Psoas muscle (tissue), 8 donors: ENCODE results near the gene STAC3. TPM values are rescaled to one million over a fixed set of nuclear protein-coding genes. Genes with fewer than 3 reads are reported as not detected.
A peak's percentile ranks its signal among the peaks of the same experiment; 100 is the strongest.

Experiments used
- ATAC-seq, 4 donors: fragments of 200-7000 bp; cut with Tn5 transposase; one replicate each; pipeline ENCODE4 v1.9.1; 2020; ENCODE audit warnings: moderate library complexity in 3 of 4, mild to moderate bottlenecking in 2 of 4
- DNase-seq, 2 donors: peaks; one replicate each; pipeline ENCODE4 v3.0.0-alpha.2; 2020
- H3K27ac ChIP-seq: fragments of 200-600 bp; one replicate; pipeline ENCODE4 v1.8.0; 2022
- H3K27me3 ChIP-seq, 3 donors: fragments of 200-600 bp in 1 of 3; one replicate each; pipeline versions ENCODE4 v1.6.1 to v1.8.0; 2013 to 2022; ENCODE audit warnings: low read length in 2 of 3, mild to moderate bottlenecking in 2 of 3, moderate library complexity in 1 of 3; ENCODE audit not compliant: insufficient read depth in 3 of 3
- H3K36me3 ChIP-seq, 2 donors: fragments of 200-600 bp in 1 of 2; one replicate each; pipeline versions ENCODE4 v1.6.1 to v1.8.0; 2013 to 2022; ENCODE audit warnings: low read depth in 1 of 2, mild to moderate bottlenecking in 1 of 2, moderate library complexity in 1 of 2; ENCODE audit not compliant: insufficient read depth in 1 of 2
- H3K4me1 ChIP-seq: fragments of 200-600 bp; one replicate; pipeline ENCODE4 v1.8.0; 2022
- H3K4me3 ChIP-seq: fragments of 200-600 bp; one replicate; pipeline ENCODE4 v1.8.0; 2022; ENCODE audit warnings: mild to moderate bottlenecking
- H3K9me3 ChIP-seq: fragments of 200-600 bp; one replicate; pipeline ENCODE4 v1.8.0; 2022
- WGBS, 3 donors: extraction: QIAGEN DNeasy Blood & Tissue Kit; methylation state at CpG; one replicate each; pipeline versions ENCODE4 v1.1.6 to v1.1.7; 2013; 5-methylcytosine and 5-hydroxymethylcytosine counted together
- intact Hi-C, 2 donors: fragments of 100-400 bp; cut with DNase I; formaldehyde crosslinking; loops; one replicate each; pipeline versions ENCODE4 v1.11.0 to v1.14.2; 2022
- polyA plus RNA-seq, 3 donors: library from polyadenylated mRNA; stranded (reverse); fragments of 200-250 nt; gene quantifications; one replicate each; pipeline ENCODE4 v1.2.3, GENCODE V29; 2013
- total RNA-seq, 4 donors: library from RNA; stranded (reverse); fragmentation: NEBNext Ultra II Directional in 2 of 4; extraction: Animal tissue kit (Norgen Biotek cat#: 25700) in 2 of 4; gene quantifications; one replicate each; pipeline versions ENCODE4 v1.2.1 to v1.2.4, GENCODE V29; 2021 to 2023
- TF ChIP-seq, protein P1 (sequence below): fragments of 200-600 bp; IDR thresholded peaks from one replicate; pipeline ENCODE4 v1.8.0; 2022; ENCODE audit warnings: antibody characterized with exemption
- donor health status: healthy with polysubstance abuse.
- donor health status: DM: no; HTN: no; CAD: no; lungs with moderate emphysema.
- donor health status: Bipolar disorder and iron deficiency.
- donor health status: healthy.
- donor health status: DM: yes; HTN: yes; CAD: no.
- donor health status: DM: no; HTN: no; CAD: no.
- donor health status: DM: no; HTN: no; CAD: no.
- donor health status: DM: yes; HTN: yes; CAD: no.

Gene STAC3
- total and polyA plus RNA-seq, 7 donors, result 98.2 to 1,676 (median 868) TPM

- Histone ChIP-seq H3K27me3 (peaks cover 0 to 55% (median 13%) of the 10 kb centered on the region in 3 donors), H3K27ac (no peak overlapping the region)
Observed at GRCh38 chr12:57225680-57226210, 25.2 kb downstream of the STAC3 start.

DNA sequence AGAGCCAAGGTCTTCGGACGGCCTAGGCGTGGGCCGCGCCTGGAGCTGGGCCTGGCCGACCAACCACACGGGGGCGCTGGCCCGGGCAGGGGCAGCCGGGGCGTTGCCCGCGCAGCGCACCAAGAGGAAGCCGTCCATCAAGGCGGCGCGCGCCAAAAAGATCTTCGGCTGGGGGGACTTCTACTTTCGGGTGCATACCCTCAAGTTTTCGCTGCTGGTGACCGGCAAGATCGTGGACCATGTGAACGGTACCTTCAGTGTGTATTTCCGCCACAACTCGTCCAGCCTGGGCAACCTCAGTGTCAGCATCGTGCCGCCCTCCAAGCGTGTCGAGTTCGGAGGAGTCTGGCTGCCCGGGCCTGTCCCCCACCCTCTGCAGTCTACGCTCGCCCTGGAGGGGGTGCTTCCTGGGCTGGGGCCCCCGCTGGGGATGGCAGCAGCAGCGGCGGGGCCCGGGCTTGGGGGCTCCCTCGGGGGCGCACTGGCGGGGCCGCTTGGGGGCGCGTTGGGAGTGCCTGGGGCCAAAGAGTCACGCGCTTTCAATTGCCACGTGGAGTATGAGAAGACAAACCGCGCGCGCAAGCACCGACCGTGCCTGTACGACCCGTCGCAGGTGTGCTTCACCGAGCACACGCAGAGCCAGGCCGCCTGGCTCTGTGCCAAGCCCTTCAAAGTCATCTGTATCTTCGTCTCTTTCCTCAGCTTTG lies 25.9 kb downstream of the STAC3 start:
- Histone ChIP-seq H3K27me3 (peaks cover 0 to 59% (median 13%) of the 10 kb centered on the region in 3 donors), H3K4me3 (no peak overlapping the region), H3K36me3 (no peaks in the 10 kb centered on the region), H3K9me3 (no peaks in the 10 kb centered on the region), H3K4me1 (peaks cover 1% of the 10 kb centered on the region), H3K27ac (no peak overlapping the region)
- intact Hi-C loops, result no loop called here
- 22 to 39% (median 30%) methylated on average over 58 to 61 of the region's 61 CpGs for WGBS, 3 donors
- peak; percentile 28 to 49 (median 32) for ATAC-seq
- TF ChIP-seq, protein P1, sequence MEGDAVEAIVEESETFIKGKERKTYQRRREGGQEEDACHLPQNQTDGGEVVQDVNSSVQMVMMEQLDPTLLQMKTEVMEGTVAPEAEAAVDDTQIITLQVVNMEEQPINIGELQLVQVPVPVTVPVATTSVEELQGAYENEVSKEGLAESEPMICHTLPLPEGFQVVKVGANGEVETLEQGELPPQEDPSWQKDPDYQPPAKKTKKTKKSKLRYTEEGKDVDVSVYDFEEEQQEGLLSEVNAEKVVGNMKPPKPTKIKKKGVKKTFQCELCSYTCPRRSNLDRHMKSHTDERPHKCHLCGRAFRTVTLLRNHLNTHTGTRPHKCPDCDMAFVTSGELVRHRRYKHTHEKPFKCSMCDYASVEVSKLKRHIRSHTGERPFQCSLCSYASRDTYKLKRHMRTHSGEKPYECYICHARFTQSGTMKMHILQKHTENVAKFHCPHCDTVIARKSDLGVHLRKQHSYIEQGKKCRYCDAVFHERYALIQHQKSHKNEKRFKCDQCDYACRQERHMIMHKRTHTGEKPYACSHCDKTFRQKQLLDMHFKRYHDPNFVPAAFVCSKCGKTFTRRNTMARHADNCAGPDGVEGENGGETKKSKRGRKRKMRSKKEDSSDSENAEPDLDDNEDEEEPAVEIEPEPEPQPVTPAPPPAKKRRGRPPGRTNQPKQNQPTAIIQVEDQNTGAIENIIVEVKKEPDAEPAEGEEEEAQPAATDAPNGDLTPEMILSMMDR, result peak; percentile 43
- no peak for DNase-seq

More at GRCh38 chr12:57225680-57226210, 25.2 kb downstream of the STAC3 start:
- Histone ChIP-seq H3K4me3 (no peak overlapping the region), H3K4me1 (peaks cover 7% of the 10 kb centered on the region), H3K9me3 (no peaks in the 10 kb centered on the region), H3K36me3 (no peaks in the 10 kb centered on the region)
- ATAC-seq (no peak), DNase-seq (no peak)
- intact Hi-C loops, result no loop called here
- WGBS, 3 donors, result 68 to 75% (median 71%) methylated on average over 17 to 18 of the region's 18 CpGs
- TF ChIP-seq, protein P1, result no peak

DNA sequence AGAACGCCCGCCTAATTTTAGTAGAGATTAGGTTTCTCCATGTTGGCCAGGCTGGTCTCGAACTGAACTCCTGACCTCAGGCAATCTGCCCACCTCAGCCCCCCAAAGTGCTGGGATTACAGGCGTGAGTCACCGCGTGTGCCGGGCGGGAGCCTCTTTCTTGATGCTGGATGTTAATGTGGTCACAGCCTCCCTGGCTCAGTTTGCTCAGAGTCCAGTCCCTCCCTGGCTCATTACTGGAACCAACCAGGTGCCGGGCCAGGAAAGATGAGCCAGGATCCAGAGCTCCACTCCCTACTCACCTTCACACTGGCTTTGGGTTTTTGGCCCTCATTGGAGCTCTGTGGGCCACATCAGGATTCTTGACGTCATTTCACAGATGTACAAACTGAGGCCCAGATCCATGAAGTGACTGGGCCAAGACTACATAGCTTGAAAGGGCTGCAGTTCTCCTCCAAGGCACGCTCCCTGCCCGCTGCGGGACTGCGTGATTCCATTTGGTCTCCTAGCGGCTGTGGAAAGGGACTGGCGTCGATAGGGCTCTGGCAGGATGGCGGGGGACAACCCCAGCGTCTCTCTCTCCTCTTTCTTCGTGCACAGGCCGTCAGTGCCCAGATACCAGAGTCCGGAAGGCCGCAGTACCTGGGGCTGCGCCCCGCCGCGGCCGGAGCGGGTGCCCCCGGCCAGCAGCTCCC lies 26.6 kb downstream of the STAC3 start:
- no peaks in the 10 kb centered on the region for H3K4me1 ChIP-seq
- WGBS, 3 donors, result 63 to 75% (median 69%) methylated on average over 23 to 30 of the region's 30 CpGs
- TF ChIP-seq, protein P1, result no peak

DNA sequence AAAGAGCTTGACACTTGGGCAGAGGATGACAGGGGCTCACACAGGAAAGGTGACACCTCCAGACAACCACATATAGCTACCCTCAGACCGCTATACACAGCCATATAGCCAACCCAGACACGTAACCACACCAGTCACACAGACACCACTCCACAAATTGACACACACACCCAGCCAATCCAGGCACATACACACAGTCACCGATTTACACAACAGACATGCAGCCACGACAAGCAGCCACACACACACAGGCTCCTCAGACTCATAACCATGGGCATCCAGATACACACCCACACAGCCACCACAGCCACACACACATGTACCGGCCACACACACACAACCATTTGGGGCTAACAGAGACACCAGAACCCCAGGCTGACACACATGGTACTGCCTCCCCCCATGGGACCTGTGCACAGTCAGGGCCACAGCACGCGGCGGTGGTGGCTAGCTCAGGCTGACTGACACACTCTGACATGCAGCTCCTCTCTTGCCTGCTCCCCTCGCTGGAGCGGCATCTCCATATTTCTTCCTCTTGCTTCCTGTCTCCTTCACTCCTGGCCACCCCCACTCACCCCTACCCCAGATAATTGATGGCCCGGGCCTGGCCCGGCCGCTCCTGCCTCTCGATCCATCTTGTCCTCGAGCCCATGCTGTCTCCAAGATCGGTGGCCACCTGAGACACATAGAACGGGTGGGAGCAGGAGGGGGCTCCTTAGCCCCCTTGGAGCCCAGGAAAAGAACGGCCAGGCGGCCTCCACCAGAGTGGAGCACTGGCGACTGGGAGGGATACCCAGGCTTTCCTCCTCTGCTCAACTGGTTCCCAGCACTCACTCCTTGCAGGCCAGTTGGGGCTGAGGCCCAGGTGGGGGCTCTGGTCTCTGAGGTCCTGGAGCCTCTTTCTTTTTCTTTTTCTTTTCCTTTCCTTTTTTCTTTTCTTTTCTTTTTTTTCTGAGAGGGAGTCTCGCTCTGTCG lies 27.5 kb downstream of the STAC3 start:
- no peak for DNase-seq
- TF ChIP-seq, protein P1, result no peak
- 72 to 81% (median 73%) methylated on average over 22 of the region's 22 CpGs for WGBS, 3 donors
- Histone ChIP-seq H3K36me3 (no peaks in the 10 kb centered on the region), H3K9me3 (no peaks in the 10 kb centered on the region), H3K4me3 (no peak overlapping the region), H3K27me3 (peaks cover 0 to 76% (median 19%) of the 10 kb centered on the region in 3 donors), H3K4me1 (no peaks in the 10 kb centered on the region), H3K27ac (no peak overlapping the region)
- intact Hi-C loops, result no loop called here
- ATAC-seq, result no peak

More for the DNA sequence above, 26.6 kb downstream of the STAC3 start:
- Histone ChIP-seq H3K27me3 (peaks cover 0 to 66% (median 16%) of the 10 kb centered on the region in 3 donors), H3K27ac (no peak overlapping the region), H3K36me3 (no peaks in the 10 kb centered on the region), H3K4me3 (no peak overlapping the region), H3K9me3 (no peaks in the 10 kb centered on the region)
- intact Hi-C loops, result no loop called here
- ATAC-seq, result no peak
- no peak for DNase-seq
